A673 (cell line): Measurements from ENCODE around the gene CBL. TPM values are rescaled to one million over a fixed set of nuclear protein-coding genes. Genes with fewer than 3 reads are reported as not detected.
"Not testable (repeated sequence)": the region's sequence is repeated elsewhere in the genome, so short reads cannot be mapped to it uniquely, and the experiment has no call there.

Source experiments
- BruUV-seq: library from RNA; stranded (reverse); fragments of 400-500 nt; replicated peaks from 2 replicates; lab custom pipeline; 2021; lab: Mats Ljungman, UMichigan
- CTCF ChIA-PET: fragments of 300-600 bp; sonication (Branson Sonifier 250); formaldehyde crosslinking; loops from one replicate; lab custom pipeline; 2022; ENCODE audit warnings: antibody characterized with exemption; lab: Charles Lee
- POLR2A ChIA-PET: fragments of 300-600 bp; sonication (Branson Sonifier 250); formaldehyde crosslinking; loops from one replicate; lab custom pipeline; 2022; ENCODE audit warnings: antibody characterized with exemption; ENCODE audit not compliant: low non-redundant PET; lab: Charles Lee
- DNase-seq: peaks from one replicate; pipeline ENCODE4 v3.0.0-alpha.2; 2015; ENCODE audit warnings: low spot score
- H3K27ac ChIP-seq: fragments of 200-600 bp; sonication (generic); 2 replicates; pipeline ENCODE4 v1.5.1; 2016; ENCODE audit warnings: mixed run types, low read depth, mild to moderate bottlenecking, mixed read lengths, antibody characterized with exemption, low read length; ENCODE audit not compliant: poor library complexity, severe bottlenecking
- H3K27me3 ChIP-seq: fragments of 200-600 bp; sonication (generic); replicated peaks from 2 replicates; pipeline ENCODE4 v1.6.1; 2017; ENCODE audit warnings: mixed run types, low read depth, mild to moderate bottlenecking, mixed read lengths, antibody characterized with exemption, low read length; ENCODE audit not compliant: insufficient read depth, poor library complexity
- H3K36me3 ChIP-seq: fragments of 200-600 bp; sonication (generic); 2 replicates; pipeline ENCODE4 v1.6.1; 2016; ENCODE audit warnings: mixed run types, mild to moderate bottlenecking, mixed read lengths, antibody characterized with exemption, low read length; ENCODE audit not compliant: insufficient read depth, poor library complexity, severe bottlenecking
- H3K4me1 ChIP-seq: fragments of 200-600 bp; sonication (generic); 2 replicates; pipeline ENCODE4 v1.6.1; 2017; ENCODE audit warnings: mixed run types, mild to moderate bottlenecking, mixed read lengths, antibody characterized with exemption, low read length; ENCODE audit not compliant: insufficient read depth, poor library complexity, severe bottlenecking
- H3K4me3 ChIP-seq: fragments of 200-600 bp; sonication (generic); 2 replicates; pipeline ENCODE4 v1.5.1; 2016; ENCODE audit warnings: low read depth, mixed run types, mild to moderate bottlenecking, mixed read lengths, low read length; ENCODE audit not compliant: poor library complexity, severe bottlenecking
- H3K9me3 ChIP-seq: fragments of 200-600 bp; sonication (generic); 2 replicates; pipeline ENCODE4 v1.6.1; 2016; ENCODE audit warnings: mixed run types, low read depth, mild to moderate bottlenecking, mixed read lengths, antibody characterized with exemption, low read length; ENCODE audit not compliant: poor library complexity, severe bottlenecking
- CTCF ChIP-seq: fragments of 300-800, 200-600 bp; sonication (generic); conservative IDR thresholded peaks from 2 replicates; pipeline ENCODE4 v1.5.1; 2017; ENCODE audit warnings: low read depth, mild to moderate bottlenecking, antibody characterized with exemption, low read length, moderate library complexity, mixed read lengths
- EZH2 ChIP-seq: fragments of 200-600 bp; sonication (generic); IDR thresholded peaks from 2 replicates; pipeline ENCODE4 v1.6.1; 2017; ENCODE audit warnings: borderline replicate concordance, low read depth, mild to moderate bottlenecking, mixed read lengths, antibody characterized with exemption, low read length; ENCODE audit not compliant: poor library complexity, severe bottlenecking
- intact Hi-C: fragments of 100-400 bp; cut with micrococcal nuclease; formaldehyde crosslinking; loops from one replicate; pipeline ENCODE4 v1.10.0; 2022; ENCODE audit not compliant: unreplicated experiment
- total RNA-seq: library from RNA; stranded (reverse); gene quantifications from 2 replicates; pipeline ENCODE4 v1.2.3, GENCODE V29; 2021

Gene CBL
- total RNA-seq, 1 experiment from 2014 or later: 40.7 TPM

- Histone ChIP-seq H3K27me3 (no peaks in the 10 kb centered on the region), H3K36me3 (no peaks in the 10 kb centered on the region), H3K27ac (no peak overlapping the region), H3K4me1 (no peaks in the 10 kb centered on the region), H3K4me3 (no peak overlapping the region), H3K9me3 (no peaks in the 10 kb centered on the region)
- ChIA-PET CTCF (no interaction called here), POLR2A (interaction anchor here (0.7 kb wide), 1 partner anchor 22 kb away, joined by 3 read pairs; no protein-coding TSS in a partner anchor)
- intact Hi-C loops: no loop called here
- no peak for TF ChIP-seq CTCF
- no peak for TF ChIP-seq EZH2
- DNase-seq: no peak
- no TSS peak for BruUV-seq
These were observed 16.7 kb upstream of the CBL start for GRCh38 chr11:119189393-119189792.

GRCh38 chr11:119190531-119190930, 15.6 kb upstream of the CBL start:
- Histone ChIP-seq H3K27ac (no peak overlapping the region), H3K4me1 (no peaks in the 10 kb centered on the region), H3K4me3 (no peak overlapping the region), H3K9me3 (no peaks in the 10 kb centered on the region), H3K36me3 (no peaks in the 10 kb centered on the region), H3K27me3 (no peaks in the 10 kb centered on the region)
- intact Hi-C loops: no loop called here
- ChIA-PET POLR2A (no interaction called here), CTCF (no interaction called here)
- TF ChIP-seq CTCF (no peak), EZH2 (no peak)
- DNase-seq: no peak
- BruUV-seq: no TSS peak

- H3K4me1 ChIP-seq, BruUV-seq, H3K9me3 ChIP-seq, H3K4me3 ChIP-seq, H3K27me3 ChIP-seq, H3K36me3 ChIP-seq, DNase-seq, POLR2A ChIA-PET, H3K27ac ChIP-seq, intact Hi-C loops: not testable (repeated sequence)
- CTCF ChIA-PET: interaction anchor here (1.4 kb wide), 1 partner anchor 15 kb away, joined by 7 read pairs; the partner anchor contains the start of gene CBL
These were observed 14.9 kb upstream of the CBL start for GRCh38 chr11:119191265-119191664.

- TF ChIP-seq CTCF (no peak), EZH2 (no peak)
- BruUV-seq: no TSS peak
- no peak for DNase-seq
- POLR2A ChIA-PET: interaction anchor here (0.8 kb wide), 1 partner anchor 97 kb away, joined by 4 read pairs; a partner anchor contains a TSS
- Histone ChIP-seq H3K27me3 (no peaks in the 10 kb centered on the region), H3K9me3 (no peaks in the 10 kb centered on the region), H3K4me1 (no peaks in the 10 kb centered on the region), H3K27ac (no peak overlapping the region), H3K4me3 (no peak overlapping the region), H3K36me3 (no peaks in the 10 kb centered on the region)
- intact Hi-C loops: no loop called here
- CTCF ChIA-PET: interaction anchor here (1.4 kb wide), 1 partner anchor 14 kb away, joined by 7 read pairs; the partner anchor contains the start of gene CBL
These were observed 14.0 kb upstream of the CBL start for GRCh38 chr11:119192111-119192510.
